HG03439 (cell line): ENCODE results near the gene ABCB9.
"Not testable (repeated sequence)": the region's sequence is repeated elsewhere in the genome, so short reads cannot be mapped to it uniquely, and the experiment has no call there.

Source experiments
- ATAC-seq: cut with Tn5 transposase; IDR thresholded peaks from one replicate; pipeline ENCODE4 v1.9.1; 2021; ENCODE audit warnings: mild to moderate bottlenecking, moderate library complexity; ENCODE audit not compliant: unreplicated experiment

ABCB9 gene

DNA sequence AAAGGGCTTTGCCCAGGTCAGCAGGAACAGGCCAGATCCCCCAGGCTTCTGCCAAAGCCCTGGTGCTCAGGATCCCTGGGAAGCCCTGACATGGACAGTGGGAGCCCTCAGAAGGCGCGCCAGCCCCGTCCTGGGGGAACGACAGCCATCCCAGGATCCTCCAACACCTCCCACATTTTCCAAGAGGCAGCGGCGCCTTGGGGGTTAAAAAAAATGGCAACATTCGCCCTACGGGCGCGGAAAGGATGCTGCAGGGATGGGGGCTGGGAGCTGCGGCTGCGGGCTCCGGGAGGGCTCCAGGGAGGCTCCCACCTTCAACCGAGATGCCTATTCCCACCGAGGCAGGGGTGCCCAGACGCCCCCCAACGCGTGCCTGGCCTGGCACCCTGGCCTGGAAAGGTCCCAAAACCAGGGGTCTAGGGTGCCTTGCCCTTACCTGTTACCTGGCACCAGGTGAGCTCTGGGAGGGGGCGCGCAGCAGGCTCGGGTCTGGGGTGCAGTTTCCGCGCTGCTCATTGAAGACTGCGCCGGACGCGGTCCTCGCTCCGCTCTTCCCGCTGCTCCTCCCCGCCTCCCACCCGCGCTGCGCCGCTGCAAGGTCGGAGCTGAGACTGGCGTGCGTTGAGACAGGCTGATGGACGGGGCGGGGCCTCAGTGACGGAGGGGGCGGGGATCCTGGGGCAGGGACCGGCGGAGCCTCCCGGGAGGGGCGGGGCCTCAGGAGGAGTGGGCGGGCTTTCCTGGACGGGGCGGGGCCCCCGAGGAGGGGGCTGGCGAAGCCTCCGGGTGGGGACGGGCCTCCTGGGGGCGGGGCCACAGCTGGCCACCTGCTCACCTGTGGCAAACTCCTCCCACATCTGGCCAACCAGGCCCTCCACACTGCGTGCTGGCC lies at the start of gene ABCB9:
Gene ABCB9 (minus strand): TSS at position 613 of the 892 bp plus-strand sequence. CDS start 6,228 bp downstream, outside the sequence.
- ATAC-seq = peak; percentile 53

DNA sequence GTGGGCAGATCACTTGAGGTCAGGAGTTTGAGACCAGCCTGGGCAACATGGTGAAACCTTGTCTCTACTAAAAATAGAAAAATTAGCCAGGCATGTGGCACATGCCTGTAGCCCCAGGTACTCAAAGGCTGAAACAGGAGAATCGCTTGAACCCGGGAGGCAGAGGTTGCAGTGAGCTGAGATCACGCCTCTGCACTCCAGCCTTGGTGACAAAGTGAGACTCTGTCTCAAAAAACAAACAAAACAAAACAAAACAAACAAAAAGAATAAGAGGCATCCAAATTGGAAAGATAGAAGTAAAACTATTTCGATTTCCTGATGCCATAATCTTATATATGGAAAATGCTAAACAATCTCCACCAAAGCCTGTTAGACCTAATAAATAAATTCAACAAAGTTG lies 48.2 kb upstream of the ABCB9 start:
- ATAC-seq = not testable (repeated sequence)

DNA sequence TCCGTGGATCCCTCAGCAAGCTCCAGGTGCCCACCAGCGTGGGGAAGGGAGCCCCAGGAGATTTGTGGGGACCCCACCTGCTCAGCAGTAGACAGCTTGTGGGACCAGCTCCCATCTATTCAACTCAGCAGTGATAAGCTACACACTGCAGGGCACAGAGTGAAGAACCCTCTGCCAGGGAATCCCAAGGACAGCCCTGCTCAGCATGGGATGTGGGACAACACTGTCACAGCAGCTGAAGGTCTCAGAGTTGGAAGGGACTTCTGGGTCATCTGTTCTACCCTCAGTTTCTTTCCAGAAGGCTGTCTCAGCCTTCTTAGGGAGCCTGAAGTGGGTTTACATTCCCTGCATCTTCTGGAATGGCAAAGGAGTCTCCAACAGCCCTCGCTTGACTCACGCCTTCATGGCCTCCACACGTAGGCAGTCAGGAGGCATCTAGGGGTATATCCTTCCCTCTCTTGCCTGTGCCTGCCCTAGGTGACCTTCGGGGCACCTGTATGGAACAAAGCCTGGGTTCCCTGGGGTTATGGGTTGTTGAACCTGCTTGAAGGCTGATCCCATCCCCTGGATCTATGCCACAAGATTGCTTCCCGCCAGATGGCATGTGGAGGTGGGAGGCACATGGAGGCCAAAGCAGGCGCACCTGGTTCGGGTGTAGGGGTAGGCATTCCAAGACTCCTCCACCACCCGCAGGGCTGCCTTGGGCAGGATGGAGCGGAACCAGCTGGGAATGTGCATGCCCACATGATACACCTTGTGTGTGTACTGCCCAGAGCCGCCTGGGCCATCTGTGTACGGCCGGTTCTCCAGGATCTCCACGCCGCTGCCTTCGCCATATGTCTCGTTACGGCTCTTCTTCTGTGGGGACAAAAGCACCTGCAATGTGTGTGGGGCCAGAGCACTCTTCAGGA lies 47.2 kb upstream of the ABCB9 start:
- no peak for ATAC-seq

DNA sequence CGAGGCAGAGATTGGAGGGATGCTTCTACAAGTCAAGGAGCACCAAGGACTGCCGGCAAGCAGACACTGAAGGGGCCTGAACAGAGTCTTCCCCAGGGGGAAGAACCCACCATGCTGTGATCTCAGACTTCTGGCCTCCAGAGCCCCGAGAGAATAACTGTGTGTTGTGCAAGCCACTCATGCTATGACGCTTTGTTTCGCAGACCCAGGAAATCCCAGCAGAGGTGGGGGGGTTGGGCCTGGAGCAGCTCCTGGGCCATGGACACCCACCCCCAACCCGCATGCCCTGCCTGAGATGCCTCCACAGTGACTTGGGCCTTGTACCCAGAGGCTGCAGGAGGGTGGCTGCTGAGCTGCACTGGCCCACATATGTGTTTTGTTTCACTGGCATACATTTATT lies 45.4 kb upstream of the ABCB9 start:
- no peak for ATAC-seq

DNA sequence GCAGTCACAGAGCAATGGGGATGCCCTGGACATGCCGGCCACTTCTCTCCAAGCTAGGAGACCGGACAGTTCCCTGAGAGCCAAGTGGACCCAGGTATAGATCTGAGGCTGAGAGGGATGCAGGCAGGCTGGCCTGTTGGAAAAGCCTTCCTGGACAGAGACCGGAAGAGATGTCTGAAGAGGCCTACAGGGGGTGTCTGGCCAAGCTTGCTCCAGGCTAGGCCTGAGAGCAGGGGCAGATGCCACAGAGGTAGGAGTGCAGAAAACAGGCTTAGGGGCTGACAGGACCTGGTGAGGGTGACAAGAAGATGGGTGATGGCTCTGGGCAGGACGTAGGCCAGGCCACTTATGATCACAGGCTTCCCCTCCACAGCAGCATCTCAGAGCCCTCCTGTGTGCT lies 44.4 kb upstream of the ABCB9 start:
- no peak for ATAC-seq

DNA sequence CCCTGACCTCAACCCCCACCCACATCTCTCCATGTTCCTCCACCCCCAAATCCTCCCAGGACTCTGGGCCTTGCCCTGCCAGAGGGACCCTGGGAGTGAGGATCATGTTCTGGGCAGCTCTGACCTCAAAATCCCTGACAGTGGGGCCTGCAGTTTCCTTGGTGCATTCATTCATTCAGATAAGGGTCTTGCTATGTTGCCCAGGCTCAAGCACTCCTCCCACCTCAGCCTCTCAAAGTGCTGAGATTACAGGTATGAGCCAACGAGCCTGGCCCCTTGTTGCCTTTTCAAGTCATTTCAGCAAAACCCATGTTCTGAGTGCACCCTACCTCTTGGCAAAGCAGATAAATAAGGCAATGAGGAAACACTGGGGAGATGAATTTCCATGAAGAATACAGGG lies 43.8 kb upstream of the ABCB9 start:
- ATAC-seq = no peak

DNA sequence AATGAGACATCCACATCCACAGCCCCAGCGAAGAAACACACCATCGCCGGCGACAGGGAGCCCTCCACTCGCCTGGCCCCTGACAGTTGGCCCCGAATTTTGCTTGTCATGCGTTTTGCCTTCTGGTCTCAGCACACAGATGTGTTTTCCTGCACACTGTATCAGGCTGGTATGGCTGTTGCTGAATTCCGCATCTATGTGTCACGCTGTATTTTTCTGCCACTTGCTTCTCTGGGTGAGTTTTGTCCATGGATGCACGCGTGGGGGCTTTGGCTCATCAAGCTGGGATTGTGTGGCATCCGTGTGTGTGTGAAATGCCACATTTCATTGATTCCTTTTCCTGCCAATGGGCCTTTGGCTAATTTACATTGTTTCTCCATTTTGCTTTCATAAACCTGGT lies 40.7 kb upstream of the ABCB9 start:
- no peak for ATAC-seq

DNA sequence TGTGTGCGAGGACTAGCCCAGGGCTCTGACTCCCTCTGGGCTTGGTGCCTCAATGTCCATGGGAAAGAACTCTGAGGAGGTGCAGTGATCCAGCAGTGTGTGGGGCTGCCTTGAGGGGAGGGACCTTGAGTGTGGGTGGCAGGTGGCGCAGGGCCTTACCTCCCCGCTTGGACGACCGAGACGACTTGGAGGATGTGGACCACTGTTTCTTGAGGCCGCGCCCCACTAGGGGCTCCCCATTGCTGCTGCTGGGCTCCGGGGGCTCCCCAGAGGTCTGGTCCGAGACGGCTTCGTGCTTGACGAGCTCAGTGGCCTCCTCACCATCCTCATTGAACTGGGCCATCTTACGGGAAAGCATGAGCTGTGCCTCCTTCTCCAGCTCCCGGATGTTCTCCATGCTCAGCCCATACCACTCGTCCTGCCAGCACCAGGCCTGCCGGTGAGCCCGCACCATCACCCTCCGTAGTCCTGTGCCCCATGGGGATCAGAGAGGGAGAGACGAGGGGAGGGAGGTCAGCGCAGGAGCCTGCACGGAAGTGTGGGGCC lies 38.9 kb upstream of the ABCB9 start:
- ATAC-seq = no peak

DNA sequence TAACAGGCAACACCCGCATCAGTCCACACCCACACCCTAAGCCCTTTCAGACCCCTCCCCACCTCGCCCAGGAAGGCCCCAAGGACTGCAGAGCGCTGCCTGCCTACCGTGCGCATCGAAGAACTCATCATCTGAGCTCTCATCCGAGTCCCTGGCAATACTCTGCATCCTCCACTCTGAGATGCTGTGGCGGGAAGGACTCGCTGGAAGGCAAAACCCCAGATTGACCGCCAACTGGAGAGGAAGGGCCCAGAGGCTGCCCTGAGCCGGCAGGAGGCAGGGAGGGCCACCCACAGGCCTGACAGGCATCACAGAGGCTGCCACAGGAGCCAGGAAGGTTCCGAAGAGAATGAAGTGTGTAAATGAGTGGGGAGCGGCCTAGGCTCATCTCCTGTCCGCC lies 38.0 kb upstream of the ABCB9 start:
- ATAC-seq = no peak

DNA sequence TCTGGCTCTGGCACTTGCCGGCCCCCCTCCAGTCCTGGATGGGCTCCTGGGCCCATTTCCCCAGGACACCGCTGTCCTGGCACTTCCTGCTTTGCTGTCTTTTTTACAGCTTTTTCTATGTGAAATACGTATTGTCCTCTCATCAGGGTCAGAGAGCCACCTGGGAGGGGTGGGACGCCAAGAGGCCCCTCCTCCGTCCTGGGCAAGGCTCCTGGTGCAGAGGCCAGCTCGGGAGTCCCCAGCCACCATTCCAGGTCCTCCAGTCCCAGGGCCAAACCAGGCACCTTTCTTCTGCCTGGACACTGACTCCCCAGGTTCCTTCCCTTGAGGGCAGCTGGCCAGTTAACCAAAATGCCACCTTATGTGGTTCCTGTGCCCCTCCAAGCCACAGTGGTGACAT lies 37.0 kb upstream of the ABCB9 start:
- ATAC-seq = no peak

DNA sequence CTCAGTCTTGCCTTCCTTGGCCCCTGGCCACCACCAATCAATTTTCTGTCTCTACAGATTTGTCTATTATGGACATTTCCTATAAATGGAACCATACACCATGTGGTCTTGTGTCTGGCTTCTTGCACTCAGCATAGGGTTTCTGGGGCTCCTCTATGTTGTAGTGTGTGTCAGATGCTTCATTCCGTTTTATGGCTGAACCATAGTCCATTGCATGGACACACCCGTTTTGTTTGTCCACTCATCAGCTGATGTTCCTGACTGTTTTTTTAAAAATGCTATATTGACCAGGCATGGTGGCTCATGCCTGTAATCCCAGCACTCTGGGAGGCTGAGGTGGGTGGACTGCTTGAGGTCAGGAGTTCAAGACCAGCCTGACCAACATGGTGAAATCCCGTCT lies 35.2 kb upstream of the ABCB9 start:
- ATAC-seq = no peak

DNA sequence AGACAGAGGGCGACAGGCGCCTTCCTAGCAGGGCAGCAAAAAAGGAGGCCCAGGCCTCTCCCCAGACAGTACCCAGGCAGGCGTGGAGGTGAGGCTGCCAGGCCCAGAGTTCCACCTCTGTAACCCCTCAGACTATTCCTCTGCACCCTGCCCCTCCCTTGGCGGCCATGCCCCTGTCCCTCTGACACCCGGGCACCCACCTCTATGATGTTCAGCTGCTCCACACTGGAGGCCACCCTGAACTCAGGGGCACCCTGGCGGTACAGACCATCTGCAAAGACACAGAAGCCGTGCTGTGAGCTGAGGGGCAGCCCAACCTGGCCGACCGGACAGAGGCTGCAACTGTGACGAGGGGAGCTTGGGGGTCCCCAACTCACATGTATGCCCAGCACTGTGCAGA lies 34.3 kb upstream of the ABCB9 start:
- ATAC-seq = no peak

DNA sequence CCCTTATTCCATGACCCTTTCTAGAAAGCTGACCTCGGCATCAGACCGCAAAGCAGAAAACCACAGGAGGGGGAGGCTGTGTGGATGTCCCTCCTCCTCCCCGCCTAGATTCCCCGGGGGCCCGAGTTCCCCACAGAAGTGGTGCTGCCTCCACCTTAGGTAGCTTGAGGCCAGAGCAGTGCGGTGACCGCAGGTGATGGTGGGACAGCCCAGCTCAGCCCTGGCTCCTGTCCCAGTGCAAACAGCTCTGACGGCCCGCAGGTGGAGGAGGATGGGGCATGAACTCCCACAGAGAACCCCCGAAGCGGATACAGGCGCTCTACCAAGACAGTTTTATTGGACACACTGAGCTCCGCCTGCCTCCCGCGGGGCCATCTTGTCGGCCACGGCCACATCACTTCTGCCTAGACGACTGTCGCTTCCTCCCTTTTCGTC lies 33.7 kb upstream of the ABCB9 start:
- ATAC-seq = no peak

DNA sequence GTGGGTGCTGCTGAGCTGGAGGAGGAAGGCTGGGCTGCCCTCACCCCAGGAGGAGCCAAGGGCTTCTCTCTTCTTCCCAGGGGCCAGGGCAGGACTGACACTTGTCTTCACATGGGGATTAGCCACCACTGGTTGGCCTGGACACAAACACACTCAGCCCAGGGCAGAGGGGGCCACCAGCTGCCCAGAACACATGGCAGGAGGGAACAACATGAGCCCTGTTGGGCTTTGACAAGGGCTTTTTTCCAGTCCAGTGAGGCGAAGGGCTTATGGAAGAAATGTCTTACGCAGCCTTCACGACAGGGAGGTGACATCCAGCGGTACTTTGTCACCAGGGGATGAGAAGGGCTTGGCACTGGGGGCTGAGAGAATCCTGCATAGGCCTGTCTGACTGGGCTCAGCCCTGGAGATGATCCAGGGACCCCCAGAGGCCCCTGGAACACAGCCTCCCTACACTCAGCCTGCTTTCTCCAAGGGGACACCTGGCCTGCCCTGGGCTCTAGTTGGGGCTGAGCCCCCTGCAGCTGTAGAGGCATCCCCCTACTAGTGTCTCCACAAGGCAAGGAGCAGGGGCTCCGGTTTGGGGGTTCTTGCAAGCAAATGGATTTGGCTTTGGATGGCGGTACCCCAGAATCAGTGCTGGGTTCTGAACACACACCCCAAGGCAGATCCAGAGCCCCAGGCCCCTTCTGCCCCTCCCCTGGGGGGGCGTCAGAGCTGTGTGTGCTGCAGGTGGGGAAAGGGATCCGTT lies 33.1 kb upstream of the ABCB9 start:
- no peak for ATAC-seq

DNA sequence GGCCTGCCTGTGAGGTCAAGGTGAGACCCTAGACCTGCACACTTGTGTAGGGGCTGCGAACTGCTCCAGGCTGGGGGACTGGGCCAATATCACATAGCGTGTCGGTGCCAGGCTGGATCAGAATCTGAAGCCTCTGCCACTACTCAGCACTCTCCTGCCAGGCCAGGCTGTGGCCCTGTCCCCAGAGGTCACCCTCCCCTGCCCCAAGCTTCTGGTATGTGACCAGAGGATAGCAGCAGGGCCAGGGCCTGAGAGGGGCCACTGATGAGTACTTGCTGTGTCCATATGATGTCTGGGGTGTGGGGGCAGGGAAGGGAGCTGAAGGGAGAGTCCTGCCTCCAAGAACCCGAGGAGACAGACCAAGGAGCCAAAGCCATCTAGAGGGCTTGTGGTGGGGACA lies 32.1 kb upstream of the ABCB9 start:
- ATAC-seq = no peak

DNA sequence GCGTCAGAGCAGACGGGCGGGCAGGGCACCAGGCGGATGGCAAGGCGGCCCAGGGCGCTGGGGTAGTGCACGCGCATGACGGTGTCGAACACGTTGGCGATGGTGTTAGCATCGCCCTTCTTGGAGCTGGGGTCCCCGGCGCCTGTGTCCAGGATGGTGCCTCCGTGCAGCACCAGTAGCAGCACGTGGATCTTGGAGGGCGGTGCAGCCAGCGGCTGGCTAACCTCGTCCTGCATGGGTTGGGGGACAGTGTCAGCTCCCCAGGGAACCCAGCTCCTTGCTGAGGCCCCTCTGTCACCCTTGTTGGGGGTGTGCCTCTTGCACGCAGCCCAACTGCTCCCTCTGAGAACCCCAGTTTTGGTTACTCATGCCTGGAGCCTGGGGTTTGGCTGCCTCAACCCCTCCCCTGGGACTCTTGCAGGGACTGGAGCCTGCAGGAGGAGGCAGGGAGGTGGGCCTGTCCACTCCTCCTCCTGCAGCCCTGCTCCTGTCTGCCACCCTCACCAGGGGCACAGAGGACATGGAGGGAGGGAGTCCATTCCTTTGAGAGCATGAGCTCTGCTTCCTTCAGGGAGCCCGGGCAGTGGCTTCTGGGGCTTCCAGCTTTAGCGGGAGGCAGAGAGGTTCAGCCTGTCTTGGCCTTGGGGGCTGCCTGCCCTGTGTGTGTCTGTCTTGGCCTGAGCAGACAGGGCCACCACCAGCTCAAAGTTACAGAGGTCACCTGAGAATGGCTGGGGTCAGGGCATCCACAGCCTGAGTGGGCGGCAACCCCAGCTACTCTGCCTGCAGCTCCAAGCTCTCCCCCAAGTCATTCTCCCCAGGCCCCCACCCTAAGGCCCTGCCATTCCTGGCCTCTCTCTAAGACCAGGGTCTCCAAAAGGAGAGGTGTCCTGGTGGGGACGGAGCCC lies 31.3 kb upstream of the ABCB9 start:
- ATAC-seq = no peak

DNA sequence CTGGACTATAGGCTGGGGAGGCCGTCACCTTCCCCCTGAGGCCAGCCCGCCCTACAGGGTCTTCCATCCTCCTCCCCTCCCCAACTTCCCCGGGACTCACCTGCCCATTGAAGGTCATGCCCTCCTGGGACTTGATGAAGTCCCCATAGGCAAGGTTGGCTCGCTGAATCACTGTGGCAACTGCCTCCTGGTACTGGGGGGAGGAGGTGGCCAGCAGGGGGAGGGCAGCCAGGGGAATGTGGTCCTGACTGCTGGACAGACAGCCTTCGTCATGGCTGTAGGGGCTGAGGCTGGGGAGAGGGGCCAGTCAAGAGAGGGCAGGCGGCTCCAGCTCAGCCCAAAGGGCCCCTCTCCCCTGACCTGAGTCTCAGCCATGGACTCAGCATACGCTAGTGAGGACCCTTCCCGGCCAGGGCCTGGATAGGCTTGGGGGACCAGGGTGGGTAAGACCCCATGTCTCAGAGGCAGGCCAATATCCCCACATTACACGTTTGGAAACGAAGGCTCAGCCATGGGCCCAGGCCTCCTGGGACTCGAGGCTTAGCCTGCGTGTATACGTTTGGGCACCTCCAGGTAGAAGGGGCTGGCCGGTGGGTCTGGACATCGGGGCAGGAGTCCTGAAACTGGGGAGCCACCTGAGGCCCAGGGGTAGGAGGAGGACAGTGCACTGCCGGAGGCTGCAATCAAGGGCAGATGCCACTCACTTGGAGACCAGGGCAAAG lies 30.5 kb upstream of the ABCB9 start:
- no peak for ATAC-seq

DNA sequence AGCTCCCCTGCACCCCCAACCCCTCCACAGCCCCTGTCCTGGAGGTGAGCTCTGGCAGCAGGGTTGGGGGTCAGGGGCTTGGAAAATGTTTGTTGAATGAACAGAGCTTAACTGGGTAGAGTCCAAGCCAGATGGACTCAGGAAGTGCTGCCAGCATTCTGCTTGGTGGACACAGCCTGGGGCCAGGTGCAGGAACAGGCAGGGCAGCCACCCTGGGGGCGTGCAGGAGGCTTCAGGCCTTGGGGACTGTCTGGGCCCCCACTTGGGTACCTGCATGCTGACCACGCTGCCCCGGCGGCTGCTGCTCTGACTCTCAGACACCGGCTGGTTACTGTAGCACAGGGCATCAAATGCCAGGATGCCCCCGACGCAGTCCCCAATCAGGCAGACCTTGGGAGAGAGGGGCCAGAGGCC lies 29.9 kb upstream of the ABCB9 start:
- no peak for ATAC-seq
